GM23248 (cell line): ENCODE results near the gene FHAD1.

ENCODE experiments used
- EZH2 ChIP-seq: fragments of 200-600 bp; sonication (generic); IDR thresholded peaks from 2 replicates; pipeline ENCODE4 v1.6.1; 2018; ENCODE audit warnings: antibody characterized with exemption, mild to moderate bottlenecking; ENCODE audit not compliant: insufficient read depth, poor library complexity, severe bottlenecking
- EZH2phosphoT487 ChIP-seq: fragments of 200-600 bp; sonication (generic); IDR thresholded peaks from 2 replicates; pipeline ENCODE4 v1.6.1; 2018; ENCODE audit warnings: antibody characterized with exemption, moderate library complexity, mild to moderate bottlenecking, low read depth; ENCODE audit not compliant: insufficient read depth

- no peak for TF ChIP-seq EZH2phosphoT487
- no peak for TF ChIP-seq EZH2
These were observed 48.7 kb downstream of the FHAD1 start for GRCh38 chr1:15295696-15296095.
